GM18951 (cell line): ENCODE results near the gene KCNT2.

Experiments
- POLR2A ChIP-seq: IDR thresholded peaks from 4 replicates; pipeline ENCODE4 v1.6.1; 2011; ENCODE audit warnings: mild to moderate bottlenecking; ENCODE audit not compliant: insufficient read length, insufficient read depth; ENCODE audit errors: extremely low read depth
- in situ Hi-C: fragments of 300-500 bp; cut with MboI; formaldehyde crosslinking; loops from one replicate; pipeline ENCODE4 v1.12.0; 2022; ENCODE audit warnings: low sequenced_read_pairs, mixed read lengths, inconsistent platforms; ENCODE audit not compliant: unreplicated experiment

Gene KCNT2

GRCh38 chr1:196440711-196441110, 167.5 kb downstream of the KCNT2 start:
- in situ Hi-C loops = no loop called here
- TF ChIP-seq POLR2A = no peak

GRCh38 chr1:196438329-196438728, 169.9 kb downstream of the KCNT2 start:
- TF ChIP-seq POLR2A = no peak
- in situ Hi-C loops = no loop called here

GRCh38 chr1:196437671-196438070, 170.6 kb downstream of the KCNT2 start:
- no peak for TF ChIP-seq POLR2A
- in situ Hi-C loops = no loop called here

- TF ChIP-seq POLR2A = no peak
- in situ Hi-C loops = no loop called here
Observed at GRCh38 chr1:196433000-196433399, 175.2 kb downstream of the KCNT2 start.

GRCh38 chr1:196427976-196428734, 180.1 kb downstream of the KCNT2 start:
- TF ChIP-seq POLR2A = no peak
- in situ Hi-C loops = no loop called here

GRCh38 chr1:196425513-196425912, 182.7 kb downstream of the KCNT2 start:
- in situ Hi-C loops = no loop called here
- TF ChIP-seq POLR2A = no peak

- in situ Hi-C loops = no loop called here
Observed at GRCh38 chr1:196423612-196424011, 184.6 kb downstream of the KCNT2 start.

DNA sequence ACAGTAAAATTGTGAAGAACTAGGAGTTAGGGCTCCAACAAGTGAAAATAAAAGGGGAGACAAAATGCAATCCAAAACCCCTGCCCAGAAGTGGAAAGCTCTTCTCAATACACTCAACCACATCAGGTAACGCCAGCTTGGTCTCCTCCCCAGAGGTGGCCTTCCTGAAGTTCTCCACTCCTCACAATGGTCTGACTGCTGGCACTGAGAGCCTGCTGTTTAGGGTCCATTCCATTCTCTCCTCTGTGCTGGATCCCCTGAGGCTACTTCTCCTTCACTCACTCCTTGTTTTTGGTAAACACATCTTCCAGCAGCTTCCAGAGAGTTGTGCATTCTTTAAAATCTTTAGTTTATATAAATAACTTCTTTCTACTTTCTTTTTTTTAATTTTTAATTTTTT, 189.5 kb downstream of the KCNT2 start:
- in situ Hi-C loops = no loop called here
- TF ChIP-seq POLR2A = no peak

More at GRCh38 chr1:196423612-196424011, 184.6 kb downstream of the KCNT2 start:
- no peak for TF ChIP-seq POLR2A

DNA sequence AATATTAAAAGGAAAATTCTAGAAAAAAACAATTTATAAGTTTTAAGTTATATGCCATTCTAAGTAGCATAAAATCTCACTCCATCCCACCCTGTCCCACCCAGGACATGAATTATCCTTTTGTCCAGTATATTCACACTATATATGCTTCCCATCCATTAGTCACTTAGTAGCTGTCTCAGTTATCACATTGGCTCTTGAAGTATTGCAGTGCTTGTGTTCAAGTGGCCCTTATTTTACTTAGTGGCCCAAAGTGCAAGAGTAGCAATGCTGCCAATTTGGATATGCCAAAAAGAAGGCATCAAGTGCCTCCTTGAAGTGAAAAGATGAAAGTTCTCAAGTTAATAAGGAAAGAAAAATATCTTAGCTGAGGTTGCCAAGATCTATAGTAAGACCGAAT, 192.3 kb downstream of the KCNT2 start:
- TF ChIP-seq POLR2A = no peak
- in situ Hi-C loops = no loop called here

DNA sequence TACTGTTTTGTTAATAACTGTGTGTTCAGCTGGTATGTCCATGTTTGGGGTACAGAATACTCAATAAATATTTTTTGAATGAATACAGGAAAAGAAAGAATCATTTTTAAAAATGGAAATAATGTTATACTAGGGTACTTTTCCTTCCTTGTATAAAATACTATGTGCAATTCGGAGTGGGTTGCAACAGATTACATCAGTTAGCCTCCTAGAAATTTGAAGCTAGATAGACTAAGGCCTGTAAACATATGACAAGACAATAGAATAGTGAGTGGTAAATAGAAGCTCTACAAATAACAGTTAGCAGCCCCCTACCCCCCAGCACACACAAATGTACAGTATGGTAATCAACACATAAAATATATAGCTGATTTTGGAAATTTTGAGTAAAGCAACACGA, 195.9 kb downstream of the KCNT2 start:
- no peak for TF ChIP-seq POLR2A
- in situ Hi-C loops = no loop called here

DNA sequence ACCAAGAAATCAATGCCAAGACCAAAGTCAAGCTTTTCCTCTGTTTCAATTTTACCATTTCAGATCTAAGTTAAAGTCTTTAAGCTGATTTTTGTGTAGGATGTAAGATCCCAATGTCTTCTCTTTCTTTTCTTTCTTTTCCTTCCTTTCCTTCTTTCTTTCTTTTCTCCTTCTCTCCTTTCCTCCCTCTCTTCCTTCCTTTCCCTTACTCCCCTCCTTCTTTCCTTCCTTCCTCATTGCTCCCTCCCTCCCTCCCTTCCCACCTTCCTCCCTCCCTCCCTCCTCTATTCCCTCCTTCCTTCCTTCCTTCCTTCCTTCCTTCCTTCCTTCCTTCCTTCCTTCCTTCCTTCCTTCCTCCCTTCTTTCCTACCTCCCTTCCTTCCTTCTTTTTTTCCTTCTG, 197.5 kb downstream of the KCNT2 start:
- in situ Hi-C loops = no loop called here

GRCh38 chr1:196409586-196409985, 198.7 kb downstream of the KCNT2 start:
- in situ Hi-C loops = no loop called here
- no peak for TF ChIP-seq POLR2A

More for the DNA sequence above, 197.5 kb downstream of the KCNT2 start:
- TF ChIP-seq POLR2A = no peak

DNA sequence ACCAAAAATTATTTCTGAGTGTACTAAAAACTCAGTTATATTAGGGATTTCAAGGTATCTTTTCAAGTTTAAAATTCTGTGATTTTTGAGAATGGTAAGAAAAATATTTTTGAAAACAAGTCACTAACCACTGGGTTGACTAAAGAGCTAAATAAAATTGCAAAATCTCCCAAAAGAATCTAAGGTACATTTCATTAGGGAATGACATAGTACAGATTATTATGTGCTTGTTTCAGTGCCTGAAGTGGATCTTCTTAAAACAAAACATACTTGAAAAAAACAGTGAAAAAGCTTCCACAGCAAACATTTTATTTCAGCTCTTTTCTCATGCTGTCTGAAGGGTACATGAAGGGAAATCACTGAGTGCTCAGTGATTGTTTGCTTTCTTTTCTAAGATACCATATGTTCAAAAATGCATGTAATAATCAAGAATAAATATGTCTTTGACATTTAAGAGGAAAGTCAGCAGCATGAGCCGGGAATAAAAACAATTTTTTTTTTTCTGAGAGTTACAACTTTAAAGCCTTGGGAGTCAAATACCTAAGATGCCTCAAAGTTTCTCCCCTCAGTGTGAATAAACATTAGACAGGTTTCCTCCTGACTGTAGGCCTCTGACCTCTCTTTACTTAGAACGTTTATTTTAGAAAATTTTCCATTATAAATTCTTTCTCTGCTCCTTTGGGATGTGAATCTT, 200.7 kb downstream of the KCNT2 start:
- TF ChIP-seq POLR2A = no peak
- in situ Hi-C loops = no loop called here

DNA sequence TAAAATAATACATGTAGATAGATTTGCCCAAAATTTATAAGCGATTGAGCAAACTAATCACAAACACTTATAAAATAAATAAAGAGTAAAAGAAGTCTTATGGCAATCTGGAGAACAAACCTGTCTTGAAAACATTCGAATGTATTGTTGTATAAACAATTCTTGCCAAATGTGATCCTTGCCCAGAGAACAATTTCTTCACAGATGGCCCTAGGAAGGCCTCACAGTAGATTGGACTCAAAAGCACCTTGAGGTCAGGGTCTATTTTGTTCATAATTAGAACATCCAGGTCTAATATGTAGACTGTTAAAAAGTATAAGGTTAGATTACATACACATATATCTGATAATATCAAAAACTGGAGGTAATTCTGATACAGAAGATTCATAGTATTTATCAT, 202.4 kb downstream of the KCNT2 start:
- TF ChIP-seq POLR2A = no peak
- in situ Hi-C loops = no loop called here
